ENCODE measurements around the gene TTLL7. TPM values are rescaled to one million over a fixed set of nuclear protein-coding genes. Genes with fewer than 3 reads are reported as not detected.
A peak's percentile ranks its signal among the peaks of the same experiment; 100 is the strongest.

TTLL7 gene
- total RNA-seq, 1 donor from 2014 or later: 37.9 TPM

- Histone ChIP-seq H3K9me3 (ENCODE audit: low read depth) (no peaks in the 10 kb centered on the region), H3K4me2 (no peak overlapping the region), H3K4me3 (no peak overlapping the region), H3K4me1 (no peaks in the 10 kb centered on the region), H3K27me3 (no peaks in the 10 kb centered on the region), H4K20me1 (ENCODE audit: low read depth) (no peaks in the 10 kb centered on the region), H3K36me3 (no peaks in the 10 kb centered on the region), H2AFZ (replicated peaks) (no peak overlapping the region), H3K9ac (no peak overlapping the region), H3K27ac (no peak overlapping the region), H3K79me2 (ENCODE audit: low read depth) (peaks cover 7% of the 10 kb centered on the region), H3F3A (ENCODE audit: low read depth) (no peaks in the 10 kb centered on the region)
- H3K27ac Mint-ChIP-seq: no peak overlapping the region
- peaks cover 9% of the 10 kb centered on the region for H3K9me3 Mint-ChIP-seq
- no peaks in the 10 kb centered on the region for H3K4me1 Mint-ChIP-seq
- DNase-seq (ENCODE audit: low spot score): no peak
- no peaks in the 10 kb centered on the region for H3K27me3 Mint-ChIP-seq (ENCODE audit: insufficient read depth, low read depth)
- H3K4me3 Mint-ChIP-seq: no peak overlapping the region
- H3K36me3 Mint-ChIP-seq: peaks cover 3% of the 10 kb centered on the region
- TF ChIP-seq EZH2phosphoT487 (IDR thresholded peaks at IDR 0.05): no peak
- no peak for TF ChIP-seq CTCF (IDR thresholded peaks at IDR 0.05)
- TF ChIP-seq EZH2 (IDR thresholded peaks at IDR 0.05): no peak
Observed at GRCh38 chr1:83978056-83978455, 20.9 kb downstream of the TTLL7 start.

- no peaks in the 10 kb centered on the region for H3K27me3 ChIP-seq
- H3K4me1 ChIP-seq: no peaks in the 10 kb centered on the region
- H2AFZ ChIP-seq (replicated peaks): no peak overlapping the region
- no peak overlapping the region for H3K4me3 ChIP-seq
- peaks cover 3% of the 10 kb centered on the region for H3K36me3 Mint-ChIP-seq
- no peaks in the 10 kb centered on the region for H3K27me3 Mint-ChIP-seq (ENCODE audit: insufficient read depth, low read depth)
- H3K4me2 ChIP-seq: no peak overlapping the region
- H3K79me2 ChIP-seq (ENCODE audit: low read depth): peaks cover 4% of the 10 kb centered on the region
- H3K9me3 Mint-ChIP-seq: peaks cover 4% of the 10 kb centered on the region
- H3K4me3 Mint-ChIP-seq: no peak overlapping the region
- no peak for DNase-seq (ENCODE audit: low spot score)
- H3K9me3 ChIP-seq (ENCODE audit: low read depth): no peaks in the 10 kb centered on the region
- no peaks in the 10 kb centered on the region for H4K20me1 ChIP-seq (ENCODE audit: low read depth)
- no peaks in the 10 kb centered on the region for H3F3A ChIP-seq (ENCODE audit: low read depth)
- no peaks in the 10 kb centered on the region for H3K36me3 ChIP-seq
- H3K9ac ChIP-seq: no peak overlapping the region
- no peak overlapping the region for H3K27ac Mint-ChIP-seq
- no peak for TF ChIP-seq EZH2phosphoT487 (IDR thresholded peaks at IDR 0.05)
- no peak for TF ChIP-seq CTCF (IDR thresholded peaks at IDR 0.05)
- no peak for TF ChIP-seq EZH2 (IDR thresholded peaks at IDR 0.05)
- no peaks in the 10 kb centered on the region for H3K4me1 Mint-ChIP-seq
- H3K27ac ChIP-seq: no peak overlapping the region
Observed at GRCh38 chr1:83976920-83977319, 22.0 kb downstream of the TTLL7 start.

- H3K27ac ChIP-seq: no peak overlapping the region
- DNase-seq (ENCODE audit: low spot score): peak; percentile 44
Observed at GRCh38 chr1:83970802-83971201, 28.1 kb downstream of the TTLL7 start.

More at GRCh38 chr1:83970802-83971201, 28.1 kb downstream of the TTLL7 start:
- H3K27me3 Mint-ChIP-seq (ENCODE audit: insufficient read depth, low read depth): no peaks in the 10 kb centered on the region
- peaks cover 5% of the 10 kb centered on the region for H3K4me1 Mint-ChIP-seq
- no peaks in the 10 kb centered on the region for H3K9me3 ChIP-seq (ENCODE audit: low read depth)
- H4K20me1 ChIP-seq (ENCODE audit: low read depth): no peaks in the 10 kb centered on the region
- no peak overlapping the region for H3K4me2 ChIP-seq
- no peak overlapping the region for H3K4me3 ChIP-seq
- H3K4me3 Mint-ChIP-seq: no peak overlapping the region
- H3K36me3 Mint-ChIP-seq: no peaks in the 10 kb centered on the region
- no peaks in the 10 kb centered on the region for H3F3A ChIP-seq (ENCODE audit: low read depth)
- peaks cover 12% of the 10 kb centered on the region for H3K4me1 ChIP-seq
- H3K36me3 ChIP-seq: no peaks in the 10 kb centered on the region
- TF ChIP-seq EZH2 (IDR thresholded peaks at IDR 0.05) (no peak), EZH2phosphoT487 (IDR thresholded peaks at IDR 0.05) (no peak), CTCF (IDR thresholded peaks at IDR 0.05) (no peak)
- no peak overlapping the region for H3K9ac ChIP-seq
- H3K79me2 ChIP-seq (ENCODE audit: low read depth): no peaks in the 10 kb centered on the region
- H3K27ac Mint-ChIP-seq: no peak overlapping the region
- H2AFZ ChIP-seq (replicated peaks): no peak overlapping the region
- no peaks in the 10 kb centered on the region for H3K27me3 ChIP-seq
- H3K9me3 Mint-ChIP-seq: no peaks in the 10 kb centered on the region
